ENCODE data around the gene VEGFA.

VEGFA gene

DNA sequence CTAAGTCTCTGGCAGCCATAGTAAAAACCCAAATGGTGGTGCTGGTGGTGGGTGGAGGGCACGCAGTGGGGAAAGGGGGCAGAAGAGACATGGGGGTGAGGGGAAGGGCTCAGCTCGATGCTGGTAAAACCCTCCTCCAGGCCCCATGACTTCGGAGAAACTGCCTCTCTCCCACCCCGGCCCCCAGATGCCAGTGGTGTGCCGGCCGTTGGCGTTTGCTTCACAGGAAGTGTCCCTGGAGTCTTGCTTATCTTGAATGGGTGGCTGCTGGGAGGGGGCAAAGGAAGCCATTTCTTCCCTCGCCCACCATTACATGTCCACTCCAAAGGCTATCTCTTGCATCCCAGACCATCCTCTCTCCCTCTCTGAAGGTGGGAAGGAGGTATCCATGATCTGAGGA, 25.4 kb downstream of the VEGFA start:
- no peak overlapping the region for H3K4me3 ChIP-seq (ENCODE audit: low read depth, low read length)
- no peaks in the 10 kb centered on the region for H3K9me3 ChIP-seq (ENCODE audit: control insufficient read depth, insufficient read depth, low read depth, low read length)
- no peak overlapping the region for H3K9ac ChIP-seq (ENCODE audit: low read length)
- H3K27ac ChIP-seq (ENCODE audit: low read depth, low read length) = no peak overlapping the region
- no peaks in the 10 kb centered on the region for H3K36me3 ChIP-seq (ENCODE audit: control insufficient read depth, insufficient read depth, low read length)
- H3K27me3 ChIP-seq (ENCODE audit: control insufficient read depth, insufficient read depth, low read length) = no peaks in the 10 kb centered on the region
- H3K4me1 ChIP-seq (ENCODE audit: control insufficient read depth, insufficient read depth, low read length) = no peaks in the 10 kb centered on the region; the same call in 1 of the 2 replicates

DNA sequence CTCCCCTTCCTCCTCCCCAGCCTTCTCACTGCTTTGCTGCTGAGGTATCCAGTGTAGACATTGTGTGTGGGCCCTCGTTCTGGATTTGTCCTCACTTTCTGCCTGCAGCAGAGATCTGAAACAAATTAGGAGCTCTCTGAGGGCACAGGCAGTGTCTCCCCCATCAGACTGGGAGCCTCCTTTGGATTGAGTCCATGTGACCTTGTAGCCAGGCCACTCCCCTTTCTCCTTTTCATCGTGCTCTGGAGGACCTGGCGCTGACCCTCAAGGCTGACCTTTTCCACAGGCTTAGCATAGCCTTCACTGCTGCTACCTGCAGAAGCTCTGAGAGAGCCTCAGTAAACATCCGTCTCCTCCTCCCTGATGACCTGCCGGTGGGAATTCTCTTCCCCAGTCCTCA, 26.2 kb downstream of the VEGFA start:
- Histone ChIP-seq H3K27me3 (ENCODE audit: control insufficient read depth, insufficient read depth, low read length) (no peaks in the 10 kb centered on the region), H3K4me1 (ENCODE audit: control insufficient read depth, insufficient read depth, low read length) (no peaks in the 10 kb centered on the region; the same call in 1 of the 2 replicates), H3K9me3 (ENCODE audit: control insufficient read depth, insufficient read depth, low read depth, low read length) (no peaks in the 10 kb centered on the region), H3K4me3 (ENCODE audit: low read depth, low read length) (no peak overlapping the region), H3K36me3 (ENCODE audit: control insufficient read depth, insufficient read depth, low read length) (no peaks in the 10 kb centered on the region), H3K27ac (ENCODE audit: low read depth, low read length) (no peak overlapping the region), H3K9ac (ENCODE audit: low read length) (no peak overlapping the region)

DNA sequence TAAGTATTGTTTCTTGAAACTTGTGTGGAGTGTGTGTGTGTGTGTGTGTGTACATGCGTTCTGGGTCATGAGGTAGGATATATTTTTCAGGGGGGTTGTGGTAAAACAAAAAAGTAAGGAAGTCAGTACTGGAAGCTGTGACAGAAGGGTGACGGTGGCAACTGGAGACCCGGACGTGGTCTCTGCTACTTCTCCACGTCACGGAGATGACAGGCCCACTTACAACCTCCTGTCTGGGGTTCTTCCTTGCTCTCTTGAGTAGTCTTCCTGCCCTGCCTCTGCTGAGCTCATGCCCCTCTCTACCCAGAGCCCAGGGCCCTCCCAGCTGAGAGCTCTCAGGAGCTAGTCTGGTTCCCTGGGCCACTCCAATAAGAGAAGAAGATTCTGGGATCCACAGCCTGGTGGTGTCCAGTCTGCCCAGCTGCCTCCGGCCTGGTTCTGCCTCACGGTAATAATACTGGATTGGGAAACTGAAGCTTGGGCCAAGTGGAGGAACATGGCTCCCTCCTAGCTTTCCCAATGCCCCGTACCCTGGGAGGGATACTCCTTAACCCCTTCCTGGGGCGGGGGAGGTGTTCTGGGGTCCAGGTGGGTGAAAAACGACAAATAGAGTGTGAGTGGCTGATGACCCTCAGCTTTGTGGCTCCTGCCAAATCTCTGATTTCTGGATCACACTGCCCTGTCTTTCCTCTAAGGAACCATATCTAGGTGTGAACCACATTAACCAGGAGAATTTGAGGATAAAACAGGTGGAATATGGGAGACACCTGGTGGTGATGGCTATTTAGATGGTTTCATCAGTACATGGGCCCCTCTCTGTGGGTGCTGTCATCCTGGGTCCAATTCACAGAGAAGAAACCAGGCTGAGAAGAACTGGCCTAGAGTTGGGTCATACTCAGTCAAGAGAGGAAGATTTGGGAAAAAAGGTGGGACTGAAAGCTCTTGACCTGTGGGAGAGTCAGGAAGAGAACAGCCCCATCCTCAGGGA, 27.2 kb downstream of the VEGFA start:
- Histone ChIP-seq H3K9me3 (ENCODE audit: control insufficient read depth, insufficient read depth, low read depth, low read length) (no peaks in the 10 kb centered on the region), H3K4me1 (ENCODE audit: control insufficient read depth, insufficient read depth, low read length) (no peaks in the 10 kb centered on the region; the same call in 1 of the 2 replicates), H3K4me3 (ENCODE audit: low read depth, low read length) (no peak overlapping the region), H3K27ac (ENCODE audit: low read depth, low read length) (no peak overlapping the region), H3K36me3 (ENCODE audit: control insufficient read depth, insufficient read depth, low read length) (no peaks in the 10 kb centered on the region), H3K9ac (ENCODE audit: low read length) (no peak overlapping the region), H3K27me3 (ENCODE audit: control insufficient read depth, insufficient read depth, low read length) (no peaks in the 10 kb centered on the region)

DNA sequence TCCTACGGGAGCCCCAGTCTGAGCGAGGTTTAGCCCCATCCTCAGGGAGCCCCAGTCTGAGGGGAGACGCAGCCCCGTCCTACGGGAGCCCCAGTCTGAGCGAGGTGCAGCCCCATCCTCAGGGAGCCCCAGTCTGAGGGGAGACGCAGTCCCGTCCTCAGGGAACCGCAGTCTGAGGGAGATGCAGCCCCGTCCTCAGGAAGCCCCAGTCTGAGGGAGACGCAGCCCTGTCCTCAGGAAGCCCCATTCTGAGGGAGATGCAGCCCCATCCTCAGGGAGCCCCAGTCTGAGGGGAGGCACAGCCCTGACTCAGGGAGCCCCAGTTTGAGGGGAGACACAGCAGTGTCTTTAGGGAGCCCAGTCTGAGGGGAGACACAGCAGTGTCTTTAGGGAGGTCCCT, 27.9 kb downstream of the VEGFA start:
- H3K4me3 ChIP-seq (ENCODE audit: low read depth, low read length) = no peak overlapping the region
- no peak overlapping the region for H3K9ac ChIP-seq (ENCODE audit: low read length)
- H3K27me3 ChIP-seq (ENCODE audit: control insufficient read depth, insufficient read depth, low read length) = no peaks in the 10 kb centered on the region
- no peaks in the 10 kb centered on the region for H3K36me3 ChIP-seq (ENCODE audit: control insufficient read depth, insufficient read depth, low read length)
- H3K27ac ChIP-seq (ENCODE audit: low read depth, low read length) = no peak overlapping the region
- H3K9me3 ChIP-seq (ENCODE audit: control insufficient read depth, insufficient read depth, low read depth, low read length) = no peaks in the 10 kb centered on the region
- no peaks in the 10 kb centered on the region; the same call in 1 of the 2 replicates for H3K4me1 ChIP-seq (ENCODE audit: control insufficient read depth, insufficient read depth, low read length)

DNA sequence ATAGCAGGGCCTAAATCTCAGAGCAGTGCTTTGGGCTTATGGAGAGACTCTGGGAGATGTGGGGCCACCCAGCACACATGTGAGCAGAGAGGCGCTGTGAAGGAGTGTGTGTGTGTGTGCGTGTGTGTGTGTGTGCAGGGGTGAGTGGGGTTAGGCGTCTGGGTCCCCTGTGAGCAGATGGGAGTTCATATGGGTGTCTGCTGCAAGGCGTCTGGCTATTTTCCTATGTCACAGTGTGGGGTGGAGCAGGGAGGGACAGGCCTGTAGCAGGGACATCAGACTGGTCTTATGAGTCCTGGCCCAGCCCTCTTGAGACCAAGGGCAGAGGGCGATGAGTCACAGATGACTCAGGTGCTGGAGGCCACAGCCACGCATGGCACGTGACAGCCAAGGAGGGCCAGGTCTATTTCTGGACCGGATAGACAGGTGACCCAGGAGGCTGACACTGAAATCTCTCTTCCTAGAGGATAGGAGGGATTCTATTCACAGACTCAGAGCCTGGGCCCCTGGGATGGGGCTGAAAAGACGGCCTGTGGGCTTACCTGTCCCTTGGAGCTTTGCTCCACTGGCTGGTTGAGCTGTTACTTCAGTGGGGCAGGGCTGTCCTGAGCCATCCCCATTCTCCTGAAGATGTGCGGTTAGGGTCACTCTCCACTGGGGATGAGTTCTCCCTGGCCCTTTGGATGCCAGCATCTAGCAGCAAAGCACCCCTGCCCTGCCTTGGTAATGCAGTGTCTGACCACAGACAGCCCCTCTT, 28.9 kb downstream of the VEGFA start:
- no peaks in the 10 kb centered on the region; the same call in 1 of the 2 replicates for H3K4me1 ChIP-seq (ENCODE audit: control insufficient read depth, insufficient read depth, low read length)
- H3K36me3 ChIP-seq (ENCODE audit: control insufficient read depth, insufficient read depth, low read length) = no peaks in the 10 kb centered on the region
- H3K9ac ChIP-seq (ENCODE audit: low read length) = no peak overlapping the region
- H3K4me3 ChIP-seq (ENCODE audit: low read depth, low read length) = no peak overlapping the region
- H3K27ac ChIP-seq (ENCODE audit: low read depth, low read length) = no peak overlapping the region
- no peaks in the 10 kb centered on the region for H3K9me3 ChIP-seq (ENCODE audit: control insufficient read depth, insufficient read depth, low read depth, low read length)
- H3K27me3 ChIP-seq (ENCODE audit: control insufficient read depth, insufficient read depth, low read length) = no peaks in the 10 kb centered on the region

DNA sequence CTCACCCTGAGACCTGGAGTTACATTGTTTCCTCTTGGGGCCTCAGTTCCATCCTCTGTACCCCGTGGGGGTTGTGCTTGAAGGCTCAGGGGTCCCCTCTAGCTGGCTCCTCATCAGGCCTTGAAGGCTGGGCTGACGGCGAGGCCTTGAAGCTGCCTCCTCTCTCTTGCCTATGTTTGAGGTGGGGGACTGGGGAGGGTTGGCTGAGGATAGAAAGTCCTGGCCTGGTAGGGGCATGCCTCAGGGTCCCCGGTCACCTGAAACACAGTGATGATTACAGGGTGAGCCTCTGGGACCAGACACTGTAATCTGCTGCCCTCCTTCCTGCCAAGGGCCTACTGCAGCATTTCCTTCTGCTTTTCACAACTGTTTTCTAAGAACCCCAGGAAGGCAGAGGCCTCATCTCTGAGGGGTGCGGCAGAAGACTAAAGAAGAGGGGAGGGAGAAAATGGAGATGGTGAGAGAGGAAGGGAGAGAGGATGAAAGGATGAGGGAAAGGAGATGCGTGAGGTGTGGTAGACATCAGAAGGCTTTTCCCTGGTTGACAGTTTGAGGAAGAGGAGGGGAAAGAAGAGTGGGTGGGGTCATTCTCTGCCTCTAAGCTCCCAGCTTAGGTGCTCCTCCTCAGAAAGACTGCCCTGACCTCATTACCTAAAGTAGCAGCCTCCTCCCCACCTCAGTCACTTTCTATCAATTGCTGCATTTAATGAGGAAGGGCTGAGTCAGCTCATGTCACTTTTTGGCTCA, 29.7 kb downstream of the VEGFA start:
- no peak overlapping the region for H3K27ac ChIP-seq (ENCODE audit: low read depth, low read length)
- H3K4me3 ChIP-seq (ENCODE audit: low read depth, low read length) = no peak overlapping the region
- peaks cover 3% of the 10 kb centered on the region for H3K4me1 ChIP-seq (ENCODE audit: control insufficient read depth, insufficient read depth, low read length)
- no peak overlapping the region for H3K9ac ChIP-seq (ENCODE audit: low read length)
- H3K36me3 ChIP-seq (ENCODE audit: control insufficient read depth, insufficient read depth, low read length) = no peaks in the 10 kb centered on the region
- no peaks in the 10 kb centered on the region for H3K27me3 ChIP-seq (ENCODE audit: control insufficient read depth, insufficient read depth, low read length)
- no peaks in the 10 kb centered on the region for H3K9me3 ChIP-seq (ENCODE audit: control insufficient read depth, insufficient read depth, low read depth, low read length)

DNA sequence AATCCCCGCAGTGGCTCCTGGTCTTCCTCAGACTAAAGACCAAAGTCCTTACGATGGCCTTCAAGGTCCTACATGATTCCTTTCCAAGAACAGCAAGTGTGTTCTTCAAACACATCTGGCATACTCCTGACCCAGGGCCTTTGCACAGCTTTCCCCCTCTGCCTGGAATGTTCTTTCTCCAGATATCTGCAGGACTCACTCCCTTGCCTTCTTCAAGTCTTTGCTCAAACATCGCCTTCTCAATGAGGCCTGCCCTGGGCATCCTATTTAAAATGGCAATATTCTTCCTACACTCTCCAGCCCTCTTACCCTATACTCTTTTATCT, 30.2 kb downstream of the VEGFA start:
- peaks cover 3% of the 10 kb centered on the region for H3K4me1 ChIP-seq (ENCODE audit: control insufficient read depth, insufficient read depth, low read length)
- H3K27ac ChIP-seq (ENCODE audit: low read depth, low read length) = no peak overlapping the region
- no peaks in the 10 kb centered on the region for H3K9me3 ChIP-seq (ENCODE audit: control insufficient read depth, insufficient read depth, low read depth, low read length)
- H3K4me3 ChIP-seq (ENCODE audit: low read depth, low read length) = no peak overlapping the region
- no peaks in the 10 kb centered on the region for H3K27me3 ChIP-seq (ENCODE audit: control insufficient read depth, insufficient read depth, low read length)
- H3K36me3 ChIP-seq (ENCODE audit: control insufficient read depth, insufficient read depth, low read length) = no peaks in the 10 kb centered on the region
- H3K9ac ChIP-seq (ENCODE audit: low read length) = no peak overlapping the region

DNA sequence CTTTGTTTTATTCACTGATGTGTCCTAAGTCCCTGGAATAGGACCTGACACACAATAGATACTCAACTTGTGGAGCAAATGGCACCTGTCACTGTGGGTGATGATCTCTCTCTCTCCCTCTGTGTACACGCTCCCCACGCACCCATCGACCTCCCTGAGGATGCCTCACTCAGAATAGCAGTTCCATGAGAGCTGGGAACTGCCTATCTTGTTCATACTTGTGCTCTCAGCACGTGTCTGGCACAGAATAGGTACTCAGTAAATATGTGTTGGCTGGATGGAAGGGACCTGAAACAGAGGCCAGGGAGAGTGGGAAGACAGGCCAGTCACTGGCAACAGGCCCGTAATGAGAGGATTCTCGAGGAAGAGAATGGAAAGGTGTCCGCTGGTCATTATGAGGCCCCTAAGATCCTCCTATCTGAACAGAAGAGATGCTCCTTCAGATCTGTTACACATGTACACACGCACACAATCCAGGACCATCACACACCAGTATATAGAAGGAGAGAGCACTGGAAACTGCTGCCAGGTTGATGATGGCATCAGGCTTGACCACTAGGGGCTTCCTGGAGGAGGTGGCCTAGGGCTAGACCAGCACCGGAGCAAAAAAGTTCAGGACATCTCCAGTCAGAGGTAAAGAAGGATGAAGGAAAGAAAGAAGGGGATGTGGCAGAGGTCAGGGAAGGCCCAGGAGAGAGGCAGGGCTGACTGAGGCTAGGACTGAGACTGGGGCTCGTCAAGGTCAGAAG, 30.9 kb downstream of the VEGFA start:
- H3K4me3 ChIP-seq (ENCODE audit: low read depth, low read length) = no peak overlapping the region
- H3K9ac ChIP-seq (ENCODE audit: low read length) = no peak overlapping the region
- H3K27me3 ChIP-seq (ENCODE audit: control insufficient read depth, insufficient read depth, low read length) = no peaks in the 10 kb centered on the region
- no peaks in the 10 kb centered on the region for H3K9me3 ChIP-seq (ENCODE audit: control insufficient read depth, insufficient read depth, low read depth, low read length)
- no peak overlapping the region for H3K27ac ChIP-seq (ENCODE audit: low read depth, low read length)
- no peaks in the 10 kb centered on the region for H3K36me3 ChIP-seq (ENCODE audit: control insufficient read depth, insufficient read depth, low read length)
- peaks cover 3% of the 10 kb centered on the region for H3K4me1 ChIP-seq (ENCODE audit: control insufficient read depth, insufficient read depth, low read length)

DNA sequence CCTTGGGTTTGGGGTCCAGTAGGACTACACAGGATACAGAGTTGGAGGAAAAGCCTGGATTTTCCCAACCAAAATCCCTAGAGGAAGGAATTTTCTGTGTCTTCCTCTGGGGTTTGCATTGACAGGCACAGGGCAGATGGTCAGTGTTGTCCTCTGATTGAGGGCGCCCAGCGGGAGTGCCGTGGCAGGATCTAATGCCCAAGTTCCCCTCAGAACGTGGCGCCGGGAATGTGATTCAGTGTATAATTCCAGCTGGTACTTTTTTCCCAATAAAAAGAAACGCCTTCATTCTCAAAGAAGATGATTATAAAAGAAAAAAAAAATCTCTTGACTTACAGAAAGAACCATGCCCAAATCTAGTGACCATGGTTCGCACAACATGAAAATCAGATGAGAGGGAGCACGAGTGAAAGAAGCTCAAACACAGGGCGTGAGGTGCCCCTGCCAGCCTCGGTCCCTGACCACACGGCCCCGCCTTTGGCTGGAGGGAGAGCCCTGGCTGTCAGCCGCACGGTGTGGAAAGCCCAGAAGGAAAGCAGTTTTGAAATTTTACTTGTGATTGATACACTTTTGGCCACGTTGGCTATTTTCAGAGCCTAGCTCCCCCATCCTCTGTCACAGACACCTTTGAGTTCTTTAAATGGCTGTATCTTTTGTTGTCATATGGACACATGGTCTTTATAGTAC, 31.6 kb downstream of the VEGFA start:
- no peaks in the 10 kb centered on the region for H3K36me3 ChIP-seq (ENCODE audit: control insufficient read depth, insufficient read depth, low read length)
- no peak overlapping the region for H3K9ac ChIP-seq (ENCODE audit: low read length)
- peaks cover 10% of the 10 kb centered on the region for H3K4me1 ChIP-seq (ENCODE audit: control insufficient read depth, insufficient read depth, low read length)
- no peak overlapping the region for H3K4me3 ChIP-seq (ENCODE audit: low read depth, low read length)
- no peak overlapping the region for H3K27ac ChIP-seq (ENCODE audit: low read depth, low read length)
- no peaks in the 10 kb centered on the region for H3K9me3 ChIP-seq (ENCODE audit: control insufficient read depth, insufficient read depth, low read depth, low read length)
- H3K27me3 ChIP-seq (ENCODE audit: control insufficient read depth, insufficient read depth, low read length) = no peaks in the 10 kb centered on the region

Data from HUES6 (cell line).